Mesenchymal stem cell (in vitro differentiated cells and primary cell): ENCODE data around the gene YAF2.

Experiments used
- DNase-seq: peaks from one replicate; pipeline ENCODE4 v3.0.0-alpha.2; 2013
- H2AFZ ChIP-seq: one replicate; pipeline ENCODE4 v1.6.1; 2013; ENCODE audit warnings: low read depth, mild to moderate bottlenecking, control low read depth, inconsistent platforms, low read length, moderate library complexity
- H2AK5ac ChIP-seq: 2 replicates; pipeline ENCODE4 v1.6.1; 2013; ENCODE audit warnings: low read length, moderate library complexity, mild to moderate bottlenecking, inconsistent platforms; ENCODE audit not compliant: severe bottlenecking
- H2BK120ac ChIP-seq: one replicate; pipeline ENCODE4 v1.6.1; 2013; ENCODE audit warnings: low read depth, mild to moderate bottlenecking, inconsistent platforms, low read length, moderate library complexity
- H2BK12ac ChIP-seq, 2 experiments: one replicate each; pipeline ENCODE4 v1.6.1; 2013; ENCODE audit warnings: inconsistent platforms in 2 of 2, low read length in 2 of 2, mild to moderate bottlenecking in 2 of 2, moderate library complexity in 2 of 2, control low read depth in 1 of 2
- H2BK15ac ChIP-seq: one replicate; pipeline ENCODE4 v1.6.1; 2013; ENCODE audit warnings: mild to moderate bottlenecking, low read depth, inconsistent platforms; ENCODE audit not compliant: poor library complexity, severe bottlenecking
- H2BK5ac ChIP-seq: 2 replicates; pipeline ENCODE4 v1.6.1; 2013; ENCODE audit warnings: low read depth, mild to moderate bottlenecking, low read length, control low read depth, inconsistent platforms; ENCODE audit not compliant: poor library complexity, severe bottlenecking
- H3K14ac ChIP-seq, 2 experiments: one replicate each; pipeline ENCODE4 v1.6.1; 2013; ENCODE audit warnings: inconsistent platforms in 2 of 2, low read length in 2 of 2, control low read depth in 1 of 2, mild to moderate bottlenecking in 1 of 2, moderate library complexity in 1 of 2
- H3K18ac ChIP-seq, 2 experiments: one replicate each; pipeline ENCODE4 v1.6.1; 2013; ENCODE audit warnings: inconsistent platforms in 2 of 2, low read length in 2 of 2, control low read depth in 1 of 2, low read depth in 1 of 2, mild to moderate bottlenecking in 1 of 2
- H3K23ac ChIP-seq, 2 experiments: one replicate each; pipeline ENCODE4 v1.6.1; 2013; ENCODE audit warnings: inconsistent platforms in 2 of 2, low read length in 2 of 2, mild to moderate bottlenecking in 2 of 2, moderate library complexity in 2 of 2, control low read depth in 1 of 2
- H3K27ac ChIP-seq: 2 replicates; pipeline ENCODE4 v1.5.1; 2013; ENCODE audit warnings: mild to moderate bottlenecking, moderate library complexity, low read length, control low read depth, inconsistent platforms; ENCODE audit not compliant: poor library complexity, severe bottlenecking
- H3K27me3 ChIP-seq, 2 experiments: 2 replicates each; pipeline versions ENCODE4 v1.6.1 to v1.7.0; 2013; ENCODE audit warnings: low read length in 2 of 2, mild to moderate bottlenecking in 2 of 2, moderate library complexity in 2 of 2, control low read depth in 1 of 2, inconsistent platforms in 1 of 2; ENCODE audit not compliant: control insufficient read depth in 1 of 2, insufficient read depth in 1 of 2
- H3K36me3 ChIP-seq, 2 experiments: 2 replicates each; pipeline versions ENCODE4 v1.6.1 to v1.7.0; 2013; ENCODE audit warnings: low read length in 2 of 2, control low read depth in 1 of 2, inconsistent platforms in 1 of 2, low read depth in 1 of 2, mild to moderate bottlenecking in 1 of 2; ENCODE audit not compliant: insufficient read depth in 2 of 2, control insufficient read depth in 1 of 2
- H3K4ac ChIP-seq, 2 experiments: one replicate each; pipeline ENCODE4 v1.6.1; 2013; ENCODE audit warnings: inconsistent platforms in 2 of 2, low read length in 2 of 2, mild to moderate bottlenecking in 2 of 2, moderate library complexity in 2 of 2, control low read depth in 1 of 2, low read depth in 1 of 2
- H3K4me1 ChIP-seq: 2 replicates; pipeline ENCODE4 v1.6.1; 2013; ENCODE audit warnings: low read depth, low read length, control low read depth; ENCODE audit not compliant: control insufficient read depth, insufficient read depth
- H3K4me2 ChIP-seq: 2 replicates; pipeline ENCODE4 v1.6.1; 2013; ENCODE audit warnings: low read length, mild to moderate bottlenecking, inconsistent platforms; ENCODE audit not compliant: poor library complexity, severe bottlenecking
- H3K4me3 ChIP-seq, 2 experiments: 2 replicates each; pipeline versions ENCODE4 v1.5.1 to v1.7.0; 2013; ENCODE audit warnings: low read length in 2 of 2, mild to moderate bottlenecking in 2 of 2, control low read depth in 1 of 2, low read depth in 1 of 2; ENCODE audit not compliant: insufficient read depth in 1 of 2
- H3K79me1 ChIP-seq: replicated peaks from 2 replicates; pipeline ENCODE4 v1.6.1; 2013; ENCODE audit warnings: mild to moderate bottlenecking, control low read depth, low read length, inconsistent platforms; ENCODE audit not compliant: poor library complexity, severe bottlenecking
- H3K9ac ChIP-seq: 2 replicates; pipeline ENCODE4 v1.7.0; 2013; ENCODE audit warnings: mild to moderate bottlenecking, low read length, moderate library complexity
- H3K9me3 ChIP-seq: 2 replicates; pipeline ENCODE4 v1.7.0; 2013; ENCODE audit warnings: mild to moderate bottlenecking, low read length; ENCODE audit not compliant: control insufficient read depth
- H4K8ac ChIP-seq: one replicate; pipeline ENCODE4 v1.6.1; 2013; ENCODE audit warnings: inconsistent platforms, mild to moderate bottlenecking, low read length, moderate library complexity
- H4K91ac ChIP-seq: one replicate; pipeline ENCODE4 v1.6.1; 2013; ENCODE audit warnings: mild to moderate bottlenecking, low read length, inconsistent platforms
- WGBS: methylation state at CpG from one replicate; pipeline ENCODE4 v1.1.7; 2013; ENCODE audit warnings: mixed read lengths; 5-methylcytosine and 5-hydroxymethylcytosine counted together

The YAF2 gene

DNA sequence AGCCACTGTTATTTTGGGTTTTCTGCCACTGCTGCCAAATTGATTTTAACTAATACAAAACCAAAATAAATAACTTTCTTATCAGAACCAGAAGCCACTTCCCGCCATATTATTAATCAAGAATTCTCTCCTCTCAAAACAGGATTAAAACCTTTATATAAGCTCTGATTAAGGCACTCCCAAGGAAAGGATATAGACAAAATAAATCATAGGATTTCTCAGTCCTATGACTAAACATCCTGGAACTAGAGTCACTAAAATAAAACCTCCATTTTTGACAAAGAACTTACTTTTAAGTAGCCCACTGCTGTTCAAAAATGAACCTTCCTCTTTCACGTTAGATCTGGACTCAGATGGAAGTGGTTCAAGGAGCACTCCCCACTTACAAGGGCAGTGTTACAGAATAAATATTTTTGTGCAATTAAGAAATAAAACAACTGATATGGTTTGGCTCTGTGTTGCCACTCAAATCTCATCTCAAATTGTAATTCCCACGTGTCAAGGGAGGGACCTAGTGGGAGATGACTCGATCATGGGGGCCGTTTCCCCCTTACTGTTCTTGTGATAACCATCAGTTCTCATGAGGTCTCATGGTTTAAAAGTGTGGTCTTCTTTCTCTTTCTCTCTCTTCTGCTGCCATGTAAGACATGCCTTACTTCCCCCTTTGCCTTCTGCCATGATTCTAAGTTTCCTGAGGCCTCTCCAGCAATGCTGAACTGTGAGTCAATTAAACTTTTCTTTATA, 119.7 kb downstream of the YAF2 start:
- Histone ChIP-seq H3K4me1 (no peaks in the 10 kb centered on the region), H3K14ac (no peak overlapping the region), H2BK120ac (peak overlapping the region; percentile 49), H2AK5ac (no peak overlapping the region), H3K36me3 (peaks cover 0 to 3% of the 10 kb centered on the region in 2 experiments), H2AFZ (no peak overlapping the region), H4K8ac (no peak overlapping the region), H3K27ac (no peak overlapping the region), H3K4ac (no peak overlapping the region), H2BK12ac (peak overlapping the region in 1 of 2 experiments; percentile 39), H4K91ac (no peak overlapping the region), H2BK5ac (no peak overlapping the region), H3K23ac (no peak overlapping the region), H3K27me3 (no peaks in the 10 kb centered on the region), H3K9ac (no peak overlapping the region), H3K9me3 (no peaks in the 10 kb centered on the region), H3K4me2 (no peak overlapping the region), H2BK15ac (no peak overlapping the region), H3K4me3 (no peak overlapping the region), H3K79me1 (peaks cover 21% of the 10 kb centered on the region), H3K18ac (no peak overlapping the region)
- no peak for DNase-seq
- 85% methylated on average over 3 of the region's 5 CpGs for WGBS

DNA sequence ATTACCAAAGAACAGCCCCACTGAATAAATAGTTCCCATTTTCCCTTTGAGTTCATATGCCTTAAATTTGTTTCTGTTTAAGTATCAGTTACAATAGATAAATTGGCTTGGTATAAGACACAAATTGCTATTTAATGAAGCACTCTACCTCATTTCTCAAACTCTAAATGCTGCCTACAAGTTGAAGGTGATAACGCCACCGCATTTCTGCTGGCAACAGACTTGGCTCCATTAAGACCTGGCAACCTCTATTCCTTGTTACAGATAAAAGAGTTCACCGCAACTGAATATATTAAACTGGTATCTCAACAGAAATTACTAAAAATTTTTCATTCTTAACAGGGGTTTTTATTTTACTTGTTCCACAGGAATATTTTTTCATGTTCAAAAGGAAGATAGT, 129.0 kb downstream of the YAF2 start:
- H4K8ac ChIP-seq = no peak overlapping the region
- H2AFZ ChIP-seq = no peak overlapping the region
- 100% methylated on average over 2 of the region's 3 CpGs for WGBS
- H3K9ac ChIP-seq = no peak overlapping the region
- H3K4ac ChIP-seq = no peak overlapping the region
- H3K9me3 ChIP-seq = no peaks in the 10 kb centered on the region
- H3K36me3 ChIP-seq = peaks cover 3 to 4% of the 10 kb centered on the region in 2 experiments
- H3K4me1 ChIP-seq = no peaks in the 10 kb centered on the region
- no peak for DNase-seq
- H3K4me2 ChIP-seq = no peak overlapping the region
- H4K91ac ChIP-seq = no peak overlapping the region
- H3K79me1 ChIP-seq = peaks cover 5% of the 10 kb centered on the region
- no peak overlapping the region for H2BK120ac ChIP-seq
- no peak overlapping the region for H3K14ac ChIP-seq
- H3K27ac ChIP-seq = no peak overlapping the region
- H2BK5ac ChIP-seq = no peak overlapping the region
- no peak overlapping the region for H3K18ac ChIP-seq
- H2BK15ac ChIP-seq = no peak overlapping the region
- no peak overlapping the region for H3K23ac ChIP-seq
- no peak overlapping the region for H3K4me3 ChIP-seq
- H2BK12ac ChIP-seq = no peak overlapping the region
- H3K27me3 ChIP-seq = no peaks in the 10 kb centered on the region
- no peak overlapping the region for H2AK5ac ChIP-seq
